Thymus (tissue), 11 donors: ENCODE results near the gene CUTA. TPM values are rescaled to one million over a fixed set of nuclear protein-coding genes. Genes with fewer than 3 reads are reported as not detected.

Source experiments
- DNase-seq, 9 donors: peaks; one replicate each; pipeline ENCODE4 v3.0.0-alpha.2; 2013; ENCODE audit warnings: low spot score in 9 of 9, low read depth in 6 of 9, missing footprints in 1 of 9
- H3K27ac ChIP-seq, 2 donors: one replicate each; pipeline ENCODE4 v1.5.1; 2013; ENCODE audit warnings: control low read depth in 1 of 2, low read depth in 1 of 2, low read length in 1 of 2, mild to moderate bottlenecking in 1 of 2, moderate library complexity in 1 of 2
- H3K27me3 ChIP-seq, 2 donors: one replicate each; pipeline ENCODE4 v1.5.1; 2013; ENCODE audit warnings: low read length in 1 of 2; ENCODE audit not compliant: control insufficient read depth in 2 of 2, insufficient read depth in 1 of 2
- H3K36me3 ChIP-seq, 2 donors: one replicate each; pipeline ENCODE4 v1.5.1; 2013; ENCODE audit warnings: low read length in 1 of 2, mild to moderate bottlenecking in 1 of 2, moderate library complexity in 1 of 2; ENCODE audit not compliant: control insufficient read depth in 2 of 2, insufficient read depth in 2 of 2
- H3K4me1 ChIP-seq, 2 donors: one replicate each; pipeline ENCODE4 v1.5.1; 2013; ENCODE audit warnings: low read length in 2 of 2; ENCODE audit not compliant: control insufficient read depth in 2 of 2, insufficient read depth in 2 of 2
- H3K4me3 ChIP-seq, 2 donors: one replicate each; pipeline ENCODE4 v1.5.1; 2013; ENCODE audit warnings: low read length in 2 of 2, control low read depth in 1 of 2, mild to moderate bottlenecking in 1 of 2
- H3K9me3 ChIP-seq, 2 donors: one replicate each; pipeline ENCODE4 v1.5.1; 2013; ENCODE audit warnings: low read length in 1 of 2, mild to moderate bottlenecking in 1 of 2; ENCODE audit not compliant: control insufficient read depth in 2 of 2, insufficient read depth in 1 of 2
- WGBS: extraction: QIAGEN DNeasy Blood & Tissue Kit; methylation state at CpG from one replicate; pipeline ENCODE4 v1.1.7; 2013; 5-methylcytosine and 5-hydroxymethylcytosine counted together
- polyA plus RNA-seq: library from polyadenylated mRNA; stranded (reverse); fragments of 200-250 nt; gene quantifications from one replicate; pipeline ENCODE4 v1.2.3, GENCODE V29; 2013
- total RNA-seq: library from RNA; stranded (reverse); fragments of 120-200 nt; gene quantifications from one replicate; pipeline ENCODE4 v1.2.4, GENCODE V29; 2013
- donor health status: healthy.

The CUTA gene
- total and polyA plus RNA-seq, 2 donors = 136 to 199 TPM

DNA sequence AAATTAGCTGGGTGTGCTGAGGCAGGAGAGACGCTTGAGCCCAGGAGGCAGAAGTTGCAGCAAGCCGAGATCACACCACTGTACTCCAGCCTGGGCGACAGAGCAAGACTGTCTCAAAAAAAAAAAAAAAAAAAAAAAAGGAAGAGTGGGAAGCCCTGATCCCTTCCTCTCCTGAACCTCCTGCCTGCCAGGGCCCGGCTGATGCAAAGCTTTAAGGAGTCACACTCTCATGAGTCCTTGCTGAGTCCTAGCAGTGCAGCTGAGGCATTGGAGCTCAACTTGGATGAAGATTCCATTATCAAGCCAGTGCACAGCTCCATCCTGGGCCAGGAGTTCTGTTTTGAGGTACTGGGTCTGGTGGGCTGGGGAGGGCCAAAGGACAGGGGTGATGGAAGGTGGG lies 17.1 kb upstream of the CUTA start:
- Histone ChIP-seq H3K9me3 (no peaks in the 10 kb centered on the region), H3K36me3 (peaks cover 39 to 45% of the 10 kb centered on the region in 2 donors), H3K27ac (no peak overlapping the region), H3K27me3 (no peaks in the 10 kb centered on the region), H3K4me3 (no peak overlapping the region), H3K4me1 (peaks cover 22 to 38% of the 10 kb centered on the region in 2 donors)
- 98% methylated on average over 4 of the region's 4 CpGs for WGBS
- no peak for DNase-seq

DNA sequence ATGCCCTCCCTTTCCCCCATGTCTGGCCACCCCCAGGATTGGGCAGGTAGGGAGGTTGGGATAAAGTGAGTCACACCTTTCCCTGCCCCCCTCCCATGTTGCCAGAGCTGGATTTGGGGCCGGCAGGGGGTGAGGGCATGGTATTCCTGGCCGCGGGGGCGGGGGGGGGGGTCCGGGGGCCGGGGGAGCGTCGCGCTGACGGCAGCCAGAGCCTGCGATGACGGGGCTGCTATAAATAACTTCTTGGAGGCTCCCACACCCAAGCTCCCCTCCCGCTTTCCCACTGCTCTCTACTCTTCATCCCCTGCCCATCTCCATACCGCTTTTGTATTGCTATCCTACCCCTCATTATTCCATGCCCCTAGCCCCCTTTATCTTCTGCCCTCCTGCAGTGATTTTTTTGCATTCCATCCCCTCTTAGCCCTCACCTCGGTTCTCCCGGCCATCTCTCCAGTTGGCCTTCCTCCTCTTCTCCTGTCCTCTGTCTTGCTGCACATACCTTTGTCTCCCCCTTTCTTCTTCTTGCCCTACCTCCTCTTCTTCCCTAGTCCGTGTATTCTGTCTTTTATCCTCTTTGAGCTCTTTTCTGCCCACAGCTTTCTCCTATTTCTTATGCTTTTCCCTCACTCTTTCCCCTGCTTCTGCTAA lies 15.8 kb upstream of the CUTA start:
- H3K4me3 ChIP-seq = no peak overlapping the region
- peaks cover 29 to 35% of the 10 kb centered on the region in 2 donors for H3K36me3 ChIP-seq
- H3K27me3 ChIP-seq = no peaks in the 10 kb centered on the region
- no peaks in the 10 kb centered on the region for H3K9me3 ChIP-seq
- peaks cover 34 to 51% of the 10 kb centered on the region in 2 donors for H3K4me1 ChIP-seq
- 58% methylated on average over 16 of the region's 17 CpGs for WGBS
- no peak for DNase-seq
- no peak overlapping the region for H3K27ac ChIP-seq

DNA sequence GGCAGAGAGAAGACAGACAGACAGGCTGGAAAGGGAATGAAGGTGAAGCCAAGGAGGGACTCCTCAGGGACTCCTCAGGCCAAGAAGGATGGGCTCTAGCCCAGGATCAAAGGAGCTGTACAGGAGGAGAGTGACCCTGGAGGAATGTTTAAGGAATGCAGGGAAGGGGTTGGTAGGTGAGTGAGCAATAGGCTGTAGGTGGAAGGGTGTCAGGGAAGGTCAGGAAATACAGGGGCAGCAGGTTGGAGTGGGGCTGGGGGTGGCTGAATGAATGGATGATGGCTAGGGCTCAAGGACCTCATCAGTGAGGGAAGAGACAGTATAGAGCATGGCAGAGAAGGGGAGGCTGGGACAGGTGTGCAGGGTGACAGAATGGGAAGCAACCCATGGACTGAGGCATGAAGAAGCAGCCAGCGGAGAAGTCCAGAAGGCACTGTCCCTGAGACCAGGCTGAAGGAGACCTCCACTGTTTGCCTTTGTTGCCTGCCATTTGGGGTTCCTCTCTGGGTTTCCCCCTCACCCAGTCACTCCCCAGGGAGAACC lies 15.2 kb upstream of the CUTA start:
- DNase-seq = no peak
- peaks cover 40 to 57% of the 10 kb centered on the region in 2 donors for H3K4me1 ChIP-seq
- H3K36me3 ChIP-seq = peaks cover 23 to 29% of the 10 kb centered on the region in 2 donors
- 100% methylated on average over 1 of the region's 1 CpG for WGBS
- peak overlapping the region in 1 of 2 donors; percentile 44 for H3K4me3 ChIP-seq
- H3K9me3 ChIP-seq = no peaks in the 10 kb centered on the region
- H3K27me3 ChIP-seq = no peaks in the 10 kb centered on the region
- peak overlapping the region in 1 of 2 donors; percentile 40 for H3K27ac ChIP-seq

- no peaks in the 10 kb centered on the region for H3K27me3 ChIP-seq
- 34% methylated on average over 10 of the region's 10 CpGs for WGBS
- no peak for DNase-seq
- H3K9me3 ChIP-seq = no peaks in the 10 kb centered on the region
- H3K36me3 ChIP-seq = peaks cover 18 to 25% of the 10 kb centered on the region in 2 donors
- H3K27ac ChIP-seq = peak overlapping the region in 1 of 2 donors; percentile 90
- peaks cover 40 to 58% of the 10 kb centered on the region in 2 donors for H3K4me1 ChIP-seq
- peak overlapping the region; percentile 44 to 54 for H3K4me3 ChIP-seq
These were observed 14.6 kb upstream of the CUTA start for GRCh38 chr6:33432546-33432945.

DNA sequence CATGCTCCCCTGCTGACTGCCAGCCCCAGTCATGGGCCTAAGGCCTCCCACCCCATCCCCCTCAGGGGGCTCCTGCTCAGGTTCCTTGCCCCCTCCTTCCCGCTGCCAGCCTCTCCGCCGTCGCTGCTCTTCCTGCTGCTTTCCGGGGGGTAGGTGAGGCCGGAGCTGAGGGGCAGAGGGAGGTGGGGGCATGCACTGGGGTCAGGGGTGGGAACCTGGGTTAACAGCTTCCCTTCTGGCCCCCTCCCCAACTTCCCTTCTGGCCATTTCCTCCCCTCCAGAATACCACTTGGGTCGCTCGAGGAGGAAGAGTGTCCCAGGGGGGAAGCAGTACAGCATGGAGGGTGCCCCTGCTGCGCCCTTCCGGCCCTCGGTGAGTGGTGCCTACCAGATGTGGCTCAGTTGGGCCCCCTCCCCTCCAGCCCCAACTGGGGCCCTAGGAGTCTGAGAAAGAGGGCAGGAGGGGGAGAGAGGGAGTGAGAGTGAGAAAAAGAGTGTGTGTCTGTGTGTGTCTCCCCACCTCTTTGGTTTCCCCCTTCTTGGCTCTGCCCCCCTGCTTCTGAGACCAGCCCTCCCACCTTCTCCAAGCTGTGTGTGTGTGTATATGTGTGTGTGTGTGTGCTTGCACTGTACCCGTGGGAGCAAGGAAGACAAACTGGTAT lies 14.1 kb upstream of the CUTA start:
- DNase-seq = peak in 3 of 9 donors; percentile 69 to 87 (median 71)
- H3K36me3 ChIP-seq = peaks cover 15 to 21% of the 10 kb centered on the region in 2 donors
- no peaks in the 10 kb centered on the region for H3K27me3 ChIP-seq
- WGBS = 5% methylated on average over 12 of the region's 12 CpGs
- peak overlapping the region; percentile 44 to 54 for H3K4me3 ChIP-seq
- no peaks in the 10 kb centered on the region for H3K9me3 ChIP-seq
- H3K4me1 ChIP-seq = peaks cover 45 to 63% of the 10 kb centered on the region in 2 donors
- H3K27ac ChIP-seq = peak overlapping the region; percentile 90 to 93

GRCh38 chr6:33430991-33431879 lies 13.3 kb upstream of the CUTA start:
- Histone ChIP-seq H3K9me3 (no peaks in the 10 kb centered on the region), H3K4me1 (peaks cover 46 to 71% of the 10 kb centered on the region in 2 donors), H3K27ac (peak overlapping the region; percentile 90 to 93), H3K27me3 (no peaks in the 10 kb centered on the region), H3K36me3 (peaks cover 12 to 13% of the 10 kb centered on the region in 2 donors), H3K4me3 (peak overlapping the region; percentile 44 to 54)
- WGBS = 2% methylated on average over 12 of the region's 12 CpGs
- peak in 7 of 9 donors; percentile 77 to 94 (median 86) for DNase-seq

DNA sequence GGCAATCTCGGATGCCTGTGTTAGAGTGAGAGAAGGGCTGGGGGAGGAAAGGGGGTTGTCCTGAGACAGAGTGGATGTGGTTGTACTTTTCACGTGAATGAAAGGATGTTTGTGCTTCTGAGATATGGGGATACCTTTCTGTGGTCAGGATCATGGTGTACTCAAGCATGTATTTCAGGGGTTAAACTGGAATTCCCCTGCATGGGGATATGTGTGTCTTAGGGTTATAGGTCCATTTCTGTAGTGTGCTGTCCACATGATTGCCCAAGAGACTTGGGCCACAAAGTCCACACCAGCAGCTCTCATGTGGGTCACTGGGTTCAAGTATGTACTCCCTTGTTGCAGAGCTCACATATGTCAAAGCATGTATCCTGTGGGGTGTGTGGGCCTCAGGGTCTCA lies 12.4 kb upstream of the CUTA start:
- Histone ChIP-seq H3K27ac (peak overlapping the region; percentile 90 to 93), H3K27me3 (no peaks in the 10 kb centered on the region), H3K4me3 (peak overlapping the region in 1 of 2 donors; percentile 54), H3K4me1 (peaks cover 46 to 76% of the 10 kb centered on the region in 2 donors), H3K9me3 (no peaks in the 10 kb centered on the region), H3K36me3 (peaks cover 4 to 5% of the 10 kb centered on the region in 2 donors)
- 28% methylated on average over 2 of the region's 2 CpGs for WGBS
- DNase-seq = peak in 1 of 9 donors; percentile 49

GRCh38 chr6:33429750-33430052 lies 11.8 kb upstream of the CUTA start:
- DNase-seq = peak in 1 of 9 donors; percentile 59
- peaks cover 49 to 82% of the 10 kb centered on the region in 2 donors for H3K4me1 ChIP-seq

More at GRCh38 chr6:33429750-33430052, 11.8 kb upstream of the CUTA start:
- H3K27me3 ChIP-seq = no peaks in the 10 kb centered on the region
- H3K27ac ChIP-seq = peak overlapping the region; percentile 90 to 93
- WGBS = 45% methylated on average over 2 of the region's 2 CpGs
- no peaks in the 10 kb centered on the region for H3K9me3 ChIP-seq
- H3K36me3 ChIP-seq = no peaks in the 10 kb centered on the region
- no peak overlapping the region for H3K4me3 ChIP-seq
